Nucleus accumbens (tissue), 56 donors: ENCODE data around the gene COTL1.
"Not testable (repeated sequence)": the region's sequence is repeated elsewhere in the genome, so short reads cannot be mapped to it uniquely, and the experiment has no call there.

Experiments
- DNase-seq, 56 donors: peaks; one replicate each; lab custom pipeline; 2025; lab: John Stamatoyannopoulos, UW

COTL1 gene

GRCh38 chr16:84559311-84559932, 58.5 kb downstream of the COTL1 start:
- DNase-seq: no peak

GRCh38 chr16:84558850-84559249, 59.0 kb downstream of the COTL1 start:
- not testable (repeated sequence) for DNase-seq

- DNase-seq: no peak
Observed at GRCh38 chr16:84557504-84557903, 60.4 kb downstream of the COTL1 start.

- no peak for DNase-seq
Observed at GRCh38 chr16:84557059-84557458, 60.8 kb downstream of the COTL1 start.

GRCh38 chr16:84555418-84556196, 62.3 kb downstream of the COTL1 start:
- DNase-seq: peak in 37 of 56 donors; percentile 6 to 74 (median 30)

GRCh38 chr16:84554627-84555328, 63.1 kb downstream of the COTL1 start:
- no peak for DNase-seq

- no peak for DNase-seq
Observed at GRCh38 chr16:84553873-84554399, 63.9 kb downstream of the COTL1 start.

GRCh38 chr16:84552135-84552534, 65.7 kb downstream of the COTL1 start:
- no peak for DNase-seq

- DNase-seq: no peak
Observed at GRCh38 chr16:84550096-84550495, 67.8 kb downstream of the COTL1 start.

- DNase-seq: peak in 14 of 56 donors; percentile 17 to 58 (median 29)
Observed at GRCh38 chr16:84548971-84549844, 68.7 kb downstream of the COTL1 start.

GRCh38 chr16:84548508-84548907, 69.4 kb downstream of the COTL1 start:
- DNase-seq: peak in 5 of 56 donors; percentile 22 to 58 (median 39)

- DNase-seq: no peak
Observed at GRCh38 chr16:84547546-84548061, 70.3 kb downstream of the COTL1 start.

- DNase-seq: no peak
Observed at GRCh38 chr16:84546669-84547545, 71.0 kb downstream of the COTL1 start.

GRCh38 chr16:84545114-84545737, 72.7 kb downstream of the COTL1 start:
- DNase-seq: no peak

GRCh38 chr16:84544031-84544773, 73.7 kb downstream of the COTL1 start:
- DNase-seq: peak in 36 of 56 donors; percentile 18 to 81 (median 46)

- DNase-seq: no peak
Observed at GRCh38 chr16:84543253-84543652, 74.6 kb downstream of the COTL1 start.

- DNase-seq: no peak
Observed at GRCh38 chr16:84541999-84542817, 75.7 kb downstream of the COTL1 start.
